Hematopoietic multipotent progenitor cell treated with erythropoietin and hydrocortisone succinate and interleukin-3 and kit ligand, for 8 days (in vitro differentiated cells): ENCODE results near the gene MCOLN1.

Source experiments
- DNase-seq: peaks from one replicate; pipeline ENCODE4 v3.0.0-alpha.2; 2015

Gene MCOLN1

GRCh38 chr19:7522072-7522922, at the start of gene MCOLN1:
MCOLN1 (plus strand) TSS chr19:7522624; CDS start chr19:7522751, 127 bp downstream.
- DNase-seq: peak; percentile 97

- DNase-seq: no peak
Measured at GRCh38 chr19:7475665-7476064, 46.8 kb upstream of the MCOLN1 start.

GRCh38 chr19:7476241-7476640, 46.2 kb upstream of the MCOLN1 start:
- DNase-seq: peak; percentile 23

GRCh38 chr19:7476777-7477494, 45.5 kb upstream of the MCOLN1 start:
- DNase-seq: no peak

GRCh38 chr19:7477758-7478157, 44.7 kb upstream of the MCOLN1 start:
- no peak for DNase-seq

GRCh38 chr19:7478173-7478842, 44.1 kb upstream of the MCOLN1 start:
- no peak for DNase-seq

GRCh38 chr19:7478843-7479227, 43.6 kb upstream of the MCOLN1 start:
- DNase-seq: no peak

GRCh38 chr19:7480222-7480969, 42.0 kb upstream of the MCOLN1 start:
- no peak for DNase-seq

- DNase-seq: no peak
Measured at GRCh38 chr19:7480970-7481255, 41.5 kb upstream of the MCOLN1 start.

- DNase-seq: no peak
Measured at GRCh38 chr19:7482584-7483439, 39.6 kb upstream of the MCOLN1 start.

GRCh38 chr19:7483720-7484201, 38.7 kb upstream of the MCOLN1 start:
- peak; percentile 28 for DNase-seq

- DNase-seq: no peak
Measured at GRCh38 chr19:7486923-7487322, 35.5 kb upstream of the MCOLN1 start.

GRCh38 chr19:7488736-7489353, 33.6 kb upstream of the MCOLN1 start, which contains the start of gene PEX11G:
PEX11G (minus strand) TSS chr19:7489035; CDS start chr19:7489010, 25 bp downstream.
- peak; percentile 87 for DNase-seq

GRCh38 chr19:7489609-7490044, 32.8 kb upstream of the MCOLN1 start:
- no peak for DNase-seq

- peak; percentile 57 for DNase-seq
Measured at GRCh38 chr19:7492142-7492541, 30.3 kb upstream of the MCOLN1 start.

- no peak for DNase-seq
Measured at GRCh38 chr19:7492558-7492957, 29.9 kb upstream of the MCOLN1 start.

- DNase-seq: no peak
Measured at GRCh38 chr19:7494416-7495098, 27.9 kb upstream of the MCOLN1 start.

- peak; percentile 46 for DNase-seq
Measured at GRCh38 chr19:7497292-7497691, 25.1 kb upstream of the MCOLN1 start.

GRCh38 chr19:7500811-7501450, 21.5 kb upstream of the MCOLN1 start:
- peak; percentile 70 for DNase-seq

GRCh38 chr19:7502552-7502951, 19.9 kb upstream of the MCOLN1 start:
- no peak for DNase-seq
